GM21529 (cell line): ENCODE data around the gene KMT2B.

ENCODE experiments used
- ATAC-seq: cut with Tn5 transposase; IDR thresholded peaks from one replicate; pipeline ENCODE4 v1.9.1; 2021; ENCODE audit not compliant: unreplicated experiment

Gene KMT2B

GRCh38 chr19:35777086-35777841 is 59.5 kb downstream of the KMT2B start:
- no peak for ATAC-seq

GRCh38 chr19:35777961-35778360 is 60.2 kb downstream of the KMT2B start:
- no peak for ATAC-seq

DNA sequence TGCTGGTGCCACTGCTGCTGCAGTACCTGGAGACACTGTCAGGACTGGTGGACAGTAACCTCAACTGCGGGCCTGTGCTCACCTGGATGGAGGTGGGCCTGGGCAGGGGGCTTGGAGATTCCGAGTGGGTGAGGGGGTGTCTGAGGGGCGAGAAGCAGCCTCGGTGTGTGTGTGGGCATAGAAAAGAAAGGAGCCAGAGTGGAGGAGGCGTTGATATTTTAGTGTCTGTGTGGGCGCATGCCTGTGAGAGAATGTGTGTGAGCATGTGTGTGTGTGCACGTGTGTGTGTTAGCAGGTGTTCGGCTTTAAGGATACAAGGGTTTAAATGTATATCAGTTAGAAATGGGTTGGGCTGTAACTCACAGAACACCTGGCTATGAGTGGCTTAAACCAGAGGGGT is 61.2 kb downstream of the KMT2B start:
- no peak for ATAC-seq

- no peak for ATAC-seq
These were observed 62.3 kb downstream of the KMT2B start for GRCh38 chr19:35780058-35780457.

DNA sequence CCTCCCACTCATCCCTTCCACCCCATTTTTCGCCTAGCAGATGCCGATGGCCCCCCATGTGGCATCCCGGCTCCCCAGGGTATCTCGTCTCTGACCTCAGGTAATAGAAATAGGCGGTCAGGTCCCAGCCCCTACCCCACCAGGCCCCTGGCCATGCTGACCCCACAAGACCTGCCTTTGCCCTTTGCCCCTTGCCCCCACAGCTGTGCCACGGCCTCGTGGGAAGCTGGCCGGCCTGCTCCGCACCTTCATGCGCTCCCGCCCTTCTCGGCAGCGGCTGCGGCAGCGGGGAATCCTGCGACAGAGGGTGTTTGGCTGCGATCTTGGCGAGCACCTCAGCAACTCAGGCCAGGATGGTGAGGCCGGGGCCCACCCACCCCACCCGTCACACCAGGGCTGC is 62.9 kb downstream of the KMT2B start:
- ATAC-seq: no peak

DNA sequence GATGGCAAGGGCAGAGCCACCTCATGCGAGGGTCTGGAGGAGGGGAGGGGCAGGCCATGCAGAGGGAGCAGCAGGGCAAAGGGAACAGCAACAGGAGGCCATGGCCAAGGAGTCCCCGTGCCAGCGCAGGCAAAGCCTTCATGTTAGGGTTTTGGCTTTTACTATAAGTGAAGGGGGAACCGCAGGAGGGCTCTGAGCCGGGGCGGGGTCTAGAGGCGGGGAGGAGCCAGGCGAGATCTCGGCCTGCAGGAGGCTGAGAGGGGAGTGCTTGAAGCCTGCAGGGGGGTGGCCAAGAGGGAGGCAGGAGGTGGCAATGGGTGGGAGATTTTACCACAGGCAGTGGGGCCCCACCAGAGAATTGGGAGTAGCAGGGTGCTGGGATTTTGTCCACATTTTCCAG is 63.8 kb downstream of the KMT2B start:
- ATAC-seq: no peak

- ATAC-seq: no peak
These were observed 64.8 kb downstream of the KMT2B start for GRCh38 chr19:35782589-35782988.

- no peak for ATAC-seq
These were observed 65.9 kb downstream of the KMT2B start for GRCh38 chr19:35783469-35784434.

GRCh38 chr19:35784503-35785338 is 66.9 kb downstream of the KMT2B start:
- ATAC-seq: no peak

- ATAC-seq: no peak
These were observed 67.5 kb downstream of the KMT2B start for GRCh38 chr19:35785339-35785627.

DNA sequence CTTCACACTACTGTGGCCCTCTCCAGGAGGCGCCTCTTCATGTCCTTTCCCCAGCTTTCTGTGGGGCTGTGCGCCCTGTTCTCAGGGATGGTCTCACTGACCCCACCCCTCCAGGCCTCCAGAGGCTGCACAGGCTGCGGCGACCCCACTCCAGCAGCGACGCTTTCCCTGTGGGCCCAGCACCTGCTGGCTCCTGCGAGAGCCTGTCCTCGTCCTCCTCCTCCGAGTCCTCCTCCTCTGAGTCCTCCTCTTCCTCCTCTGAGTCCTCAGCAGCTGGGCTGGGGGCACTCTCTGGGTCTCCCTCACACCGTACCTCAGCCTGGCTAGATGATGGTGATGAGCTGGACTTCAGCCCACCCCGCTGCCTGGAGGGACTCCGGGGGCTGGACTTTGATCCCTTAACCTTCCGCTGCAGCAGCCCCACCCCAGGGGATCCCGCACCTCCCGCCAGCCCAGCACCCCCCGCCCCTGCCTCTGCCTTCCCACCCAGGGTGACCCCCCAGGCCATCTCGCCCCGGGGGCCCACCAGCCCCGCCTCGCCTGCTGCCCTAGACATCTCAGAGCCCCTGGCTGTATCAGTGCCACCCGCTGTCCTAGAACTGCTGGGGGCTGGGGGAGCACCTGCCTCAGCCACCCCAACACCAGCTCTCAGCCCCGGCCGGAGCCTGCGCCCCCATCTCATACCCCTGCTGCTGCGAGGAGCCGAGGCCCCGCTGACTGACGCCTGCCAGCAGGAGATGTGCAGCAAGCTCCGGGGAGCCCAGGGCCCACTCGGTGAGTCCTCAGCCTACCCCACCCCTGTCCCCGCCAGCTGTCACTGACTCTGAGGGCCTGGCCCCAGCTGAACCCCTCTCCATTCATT is 68.7 kb downstream of the KMT2B start:
- no peak for ATAC-seq

DNA sequence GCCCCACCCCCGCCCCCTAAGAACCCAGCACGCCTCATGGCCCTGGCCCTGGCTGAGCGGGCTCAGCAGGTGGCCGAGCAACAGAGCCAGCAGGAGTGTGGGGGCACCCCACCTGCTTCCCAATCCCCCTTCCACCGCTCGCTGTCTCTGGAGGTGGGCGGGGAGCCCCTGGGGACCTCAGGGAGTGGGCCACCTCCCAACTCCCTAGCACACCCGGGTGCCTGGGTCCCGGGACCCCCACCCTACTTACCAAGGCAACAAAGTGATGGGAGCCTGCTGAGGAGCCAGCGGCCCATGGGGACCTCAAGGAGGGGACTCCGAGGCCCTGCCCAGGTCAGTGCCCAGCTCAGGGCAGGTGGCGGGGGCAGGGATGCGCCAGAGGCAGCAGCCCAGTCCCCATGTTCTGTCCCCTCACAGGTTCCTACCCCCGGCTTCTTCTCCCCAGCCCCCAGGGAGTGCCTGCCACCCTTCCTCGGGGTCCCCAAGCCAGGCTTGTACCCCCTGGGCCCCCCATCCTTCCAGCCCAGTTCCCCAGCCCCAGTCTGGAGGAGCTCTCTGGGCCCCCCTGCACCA is 69.5 kb downstream of the KMT2B start:
- ATAC-seq: no peak
